Mesendoderm (in vitro differentiated cells): ENCODE data around the gene PNLIP.

Source experiments
- DNase-seq: peaks from one replicate; pipeline ENCODE4 v3.0.0; 2013
- H2AK5ac ChIP-seq: 2 replicates; pipeline ENCODE4 v1.6.1; 2013; ENCODE audit warnings: low read length, inconsistent platforms
- H2BK120ac ChIP-seq: 2 replicates; pipeline ENCODE4 v1.6.1; 2013; ENCODE audit warnings: low read depth, mild to moderate bottlenecking, low read length, moderate library complexity, mixed read lengths
- H2BK15ac ChIP-seq: replicated peaks from 2 replicates; pipeline ENCODE4 v1.6.1; 2013; ENCODE audit warnings: low read depth, mild to moderate bottlenecking, moderate library complexity
- H2BK5ac ChIP-seq: 2 replicates; pipeline ENCODE4 v1.6.1; 2013; ENCODE audit warnings: low read length, inconsistent platforms
- H3K18ac ChIP-seq: 2 replicates; pipeline ENCODE4 v1.6.1; 2013; ENCODE audit warnings: mild to moderate bottlenecking, low read length, mixed read lengths
- H3K23ac ChIP-seq: one replicate; pipeline ENCODE4 v1.6.1; 2013; ENCODE audit warnings: low read length
- H3K27ac ChIP-seq: 2 replicates; pipeline ENCODE4 v1.5.1; 2013; ENCODE audit warnings: low read depth, mild to moderate bottlenecking, inconsistent platforms, low read length, moderate library complexity
- H3K27me3 ChIP-seq: 2 replicates; pipeline ENCODE4 v1.6.1; 2013; ENCODE audit warnings: low read length, control low read depth, mild to moderate bottlenecking, inconsistent platforms; ENCODE audit not compliant: insufficient read depth, poor library complexity
- H3K36me3 ChIP-seq: 2 replicates; pipeline ENCODE4 v1.6.1; 2013; ENCODE audit warnings: low read length, inconsistent platforms; ENCODE audit not compliant: control insufficient read depth, insufficient read depth
- H3K4ac ChIP-seq: one replicate; pipeline ENCODE4 v1.6.1; 2013; ENCODE audit warnings: low read depth, mild to moderate bottlenecking, low read length, moderate library complexity
- H3K4me1 ChIP-seq: 2 replicates; pipeline ENCODE4 v1.6.1; 2013; ENCODE audit warnings: low read depth, low read length, inconsistent platforms; ENCODE audit not compliant: control insufficient read depth
- H3K4me2 ChIP-seq: 2 replicates; pipeline ENCODE4 v1.6.1; 2013; ENCODE audit warnings: low read length
- H3K4me3 ChIP-seq: 2 replicates; pipeline ENCODE4 v1.5.1; 2013; ENCODE audit warnings: mild to moderate bottlenecking, low read length
- H3K56ac ChIP-seq: one replicate; pipeline ENCODE4 v1.6.1; 2013; ENCODE audit warnings: low read length
- H3K79me1 ChIP-seq: 2 replicates; pipeline ENCODE4 v1.6.1; 2013; ENCODE audit warnings: low read length, inconsistent platforms
- H3K79me2 ChIP-seq: 2 replicates; pipeline ENCODE4 v1.6.1; 2013; ENCODE audit warnings: mild to moderate bottlenecking, low read length; ENCODE audit not compliant: control insufficient read depth, insufficient read depth
- H3K9ac ChIP-seq: 2 replicates; pipeline ENCODE4 v1.6.1; 2013; ENCODE audit warnings: low read length, inconsistent platforms
- H4K5ac ChIP-seq: one replicate; pipeline ENCODE4 v1.6.1; 2013; ENCODE audit warnings: low read length
- H4K8ac ChIP-seq: one replicate; pipeline ENCODE4 v1.6.1; 2013; ENCODE audit warnings: low read depth, mild to moderate bottlenecking, control low read depth, low read length, moderate library complexity
- WGBS: extraction: QIAGEN DNeasy Blood & Tissue Kit; methylation state at CpG from one replicate; pipeline ENCODE4 v1.1.7; 2013; ENCODE audit warnings: low lambda C conversion rate, missing lambda C conversion rate; ENCODE audit not compliant: insufficient coverage; ENCODE audit errors: extremely low coverage; 5-methylcytosine and 5-hydroxymethylcytosine counted together

Gene PNLIP

DNA sequence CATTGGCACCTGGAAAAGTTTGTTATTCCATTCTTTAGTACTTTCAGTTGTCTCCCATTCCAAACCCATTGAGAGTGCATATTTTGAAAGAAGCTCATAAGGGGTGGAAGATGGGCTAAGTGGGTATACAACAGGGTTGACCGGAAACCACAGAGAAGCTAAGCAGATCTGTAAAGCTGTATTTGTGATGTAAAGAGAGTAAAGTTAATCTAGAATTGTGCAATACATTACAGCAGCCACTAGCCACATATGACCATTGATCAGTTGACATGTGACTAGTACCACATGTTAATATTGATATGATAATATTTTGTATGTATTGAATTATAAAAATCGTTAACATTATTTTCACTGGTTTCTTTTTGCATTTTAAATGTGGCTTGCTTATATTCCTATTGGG lies 4.9 kb upstream of the PNLIP start:
- H3K4me2 ChIP-seq, result no peak overlapping the region
- WGBS, result 100% methylated on average over 1 of the region's 2 CpGs
- no peaks in the 10 kb centered on the region for H3K79me1 ChIP-seq
- no peak overlapping the region for H3K27ac ChIP-seq
- DNase-seq, result no peak
- H3K36me3 ChIP-seq, result no peaks in the 10 kb centered on the region
- no peaks in the 10 kb centered on the region for H3K27me3 ChIP-seq
- H3K56ac ChIP-seq, result no peak overlapping the region
- no peak overlapping the region for H4K5ac ChIP-seq
- H3K79me2 ChIP-seq, result no peaks in the 10 kb centered on the region
- H3K4me3 ChIP-seq, result no peak overlapping the region
- H3K9ac ChIP-seq, result no peak overlapping the region
- no peak overlapping the region for H4K8ac ChIP-seq
- no peak overlapping the region for H3K23ac ChIP-seq
- H3K18ac ChIP-seq, result no peak overlapping the region
- H2BK5ac ChIP-seq, result no peak overlapping the region
- H2AK5ac ChIP-seq, result no peak overlapping the region
- no peak overlapping the region for H3K4ac ChIP-seq
- no peak overlapping the region for H2BK15ac ChIP-seq
- no peak overlapping the region for H2BK120ac ChIP-seq
- no peaks in the 10 kb centered on the region for H3K4me1 ChIP-seq

DNA sequence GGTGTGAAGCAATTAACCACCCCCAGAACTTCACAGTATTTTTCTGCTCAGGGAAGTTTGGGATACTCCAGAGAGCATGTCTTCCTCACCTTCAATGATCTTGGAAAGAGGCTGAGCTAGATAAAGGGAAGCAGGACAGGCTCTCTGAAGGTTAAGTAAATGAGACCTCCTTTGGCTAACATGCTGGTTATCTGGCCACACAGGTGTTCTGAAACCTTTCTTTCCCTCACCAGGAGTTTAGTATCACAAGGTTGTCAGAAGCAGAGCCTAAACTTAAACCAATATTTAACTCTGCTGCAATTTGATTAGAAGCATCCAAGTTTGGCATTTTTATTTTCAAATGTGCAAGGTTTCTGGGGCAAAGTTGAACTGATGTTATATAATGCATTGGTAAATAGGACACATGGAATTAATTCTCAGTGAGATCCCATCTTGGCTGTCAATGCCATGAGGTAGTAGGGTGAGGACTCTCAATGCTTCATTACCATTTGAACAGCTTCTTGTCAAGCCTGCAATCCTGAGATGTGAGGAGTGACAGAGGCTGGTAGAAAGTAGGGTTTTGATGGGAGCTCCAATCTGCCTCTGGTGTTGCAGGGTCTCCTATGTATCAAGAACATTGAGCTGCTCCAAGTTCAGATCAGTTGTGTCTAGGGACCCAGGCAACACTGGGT lies 3.6 kb upstream of the PNLIP start:
- no peak overlapping the region for H4K5ac ChIP-seq
- no peak for DNase-seq
- H3K4ac ChIP-seq, result no peak overlapping the region
- no peak overlapping the region for H3K56ac ChIP-seq
- H3K79me1 ChIP-seq, result no peaks in the 10 kb centered on the region
- no peaks in the 10 kb centered on the region for H3K79me2 ChIP-seq
- H3K27ac ChIP-seq, result no peak overlapping the region
- H3K4me2 ChIP-seq, result no peak overlapping the region
- no peak overlapping the region for H2BK120ac ChIP-seq
- H3K4me3 ChIP-seq, result no peak overlapping the region
- no peak overlapping the region for H4K8ac ChIP-seq
- H3K36me3 ChIP-seq, result no peaks in the 10 kb centered on the region
- no peak overlapping the region for H3K9ac ChIP-seq
- H3K27me3 ChIP-seq, result no peaks in the 10 kb centered on the region
- no peaks in the 10 kb centered on the region for H3K4me1 ChIP-seq
- no peak overlapping the region for H2BK15ac ChIP-seq
- H3K18ac ChIP-seq, result no peak overlapping the region
- H3K23ac ChIP-seq, result no peak overlapping the region
- no peak overlapping the region for H2BK5ac ChIP-seq
- H2AK5ac ChIP-seq, result no peak overlapping the region

DNA sequence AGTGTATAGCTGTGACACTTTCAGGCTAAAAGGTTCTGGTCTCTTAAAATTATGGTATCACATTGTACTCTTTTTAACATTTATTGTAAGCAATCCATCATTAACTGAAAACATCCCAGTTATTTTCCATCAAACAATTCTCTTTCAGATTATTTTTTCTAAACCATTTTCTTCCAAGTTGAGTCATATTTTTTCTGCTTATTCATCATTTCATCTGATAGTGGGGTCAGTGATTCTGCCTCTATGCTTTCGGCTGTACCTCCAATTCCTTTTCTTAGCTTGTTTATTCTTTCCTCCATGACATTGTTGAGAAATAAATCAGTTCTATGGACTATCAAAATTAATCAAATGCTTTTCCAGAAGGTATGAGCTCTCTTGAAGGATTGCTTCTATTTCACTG lies 609 bp upstream of the PNLIP start:
- H3K56ac ChIP-seq, result no peak overlapping the region
- DNase-seq, result no peak
- no CpG with 5 or more reads among the region's 1 CpG for WGBS

DNA sequence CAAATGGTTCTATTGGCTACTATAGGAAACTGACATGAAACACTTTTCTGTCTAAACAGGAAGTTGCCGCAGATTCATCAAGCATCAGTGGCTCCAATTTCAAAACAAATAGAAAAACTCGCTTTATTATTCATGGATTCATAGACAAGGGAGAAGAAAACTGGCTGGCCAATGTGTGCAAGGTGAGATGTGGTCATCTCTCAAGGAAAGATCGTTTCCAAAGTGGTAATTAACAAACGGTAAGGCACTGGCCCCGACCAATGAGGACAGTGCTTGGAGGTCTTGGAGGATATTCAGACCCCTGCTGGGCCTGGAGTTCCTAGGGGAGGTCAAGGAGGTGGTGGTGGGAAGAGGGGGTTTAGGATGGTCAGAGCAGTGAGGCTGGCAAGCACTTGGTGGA lies 2.6 kb downstream of the PNLIP start:
- H3K4me1 ChIP-seq, result no peaks in the 10 kb centered on the region
- WGBS, result no CpG with 5 or more reads among the region's 5 CpGs

More for the DNA sequence above, 609 bp upstream of the PNLIP start:
- no peak overlapping the region for H3K9ac ChIP-seq
- no peak overlapping the region for H4K5ac ChIP-seq
- no peak overlapping the region for H2BK5ac ChIP-seq
- no peak overlapping the region for H2BK120ac ChIP-seq
- no peak overlapping the region for H3K4me3 ChIP-seq
- H2AK5ac ChIP-seq, result no peak overlapping the region
- H3K18ac ChIP-seq, result no peak overlapping the region
- H2BK15ac ChIP-seq, result no peak overlapping the region
- H3K4ac ChIP-seq, result no peak overlapping the region
- H3K79me1 ChIP-seq, result no peaks in the 10 kb centered on the region
- H3K4me1 ChIP-seq, result no peaks in the 10 kb centered on the region
- H3K4me2 ChIP-seq, result no peak overlapping the region
- no peaks in the 10 kb centered on the region for H3K36me3 ChIP-seq
- no peaks in the 10 kb centered on the region for H3K79me2 ChIP-seq
- H4K8ac ChIP-seq, result no peak overlapping the region
- H3K23ac ChIP-seq, result no peak overlapping the region
- no peaks in the 10 kb centered on the region for H3K27me3 ChIP-seq
- H3K27ac ChIP-seq, result no peak overlapping the region

DNA sequence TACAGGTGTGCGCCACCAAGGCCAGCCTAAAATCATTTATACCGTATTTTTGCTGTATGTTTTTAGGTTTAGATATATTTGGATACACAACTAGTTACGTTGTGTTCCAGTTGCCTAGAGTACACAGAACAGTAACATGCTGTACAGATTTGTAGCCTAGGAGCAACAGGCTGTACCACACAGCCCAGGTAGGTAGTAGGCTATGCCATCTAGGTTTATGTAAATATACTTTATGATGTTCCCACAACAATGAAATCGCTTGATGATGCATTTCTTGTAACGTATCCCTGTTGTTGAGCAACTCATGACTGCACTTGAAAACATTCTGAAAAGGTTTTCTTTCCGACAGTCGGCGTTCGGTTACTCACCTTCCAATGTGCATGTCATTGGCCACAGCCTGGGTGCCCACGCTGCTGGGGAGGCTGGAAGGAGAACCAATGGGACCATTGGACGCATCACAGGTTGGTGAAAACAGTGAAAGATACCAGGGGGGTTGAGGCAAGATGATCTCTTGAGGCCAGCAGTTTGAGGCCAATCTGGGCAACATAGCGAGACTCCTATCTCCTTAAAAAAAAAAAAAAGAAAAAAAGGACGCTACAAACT lies 7.7 kb downstream of the PNLIP start:
- Histone ChIP-seq H4K5ac (no peak overlapping the region), H2BK120ac (no peak overlapping the region), H3K4ac (no peak overlapping the region), H4K8ac (no peak overlapping the region), H3K27me3 (no peaks in the 10 kb centered on the region), H2AK5ac (no peak overlapping the region), H3K4me3 (no peak overlapping the region), H3K56ac (no peak overlapping the region), H3K4me2 (no peak overlapping the region), H3K9ac (no peak overlapping the region), H3K79me2 (no peaks in the 10 kb centered on the region), H3K36me3 (no peaks in the 10 kb centered on the region), H3K79me1 (no peaks in the 10 kb centered on the region), H3K18ac (no peak overlapping the region), H2BK15ac (no peak overlapping the region), H3K27ac (no peak overlapping the region), H3K23ac (no peak overlapping the region), H3K4me1 (no peaks in the 10 kb centered on the region), H2BK5ac (no peak overlapping the region)
- no peak for DNase-seq
- no CpG with 5 or more reads among the region's 13 CpGs for WGBS

More for the DNA sequence above, 2.6 kb downstream of the PNLIP start:
- Histone ChIP-seq H3K4me3 (no peak overlapping the region), H4K5ac (no peak overlapping the region), H3K27me3 (no peaks in the 10 kb centered on the region), H3K4ac (no peak overlapping the region), H3K79me2 (no peaks in the 10 kb centered on the region), H2BK120ac (no peak overlapping the region), H3K56ac (no peak overlapping the region), H4K8ac (no peak overlapping the region), H3K4me2 (no peak overlapping the region), H3K23ac (no peak overlapping the region), H3K9ac (no peak overlapping the region), H3K79me1 (no peaks in the 10 kb centered on the region), H2BK5ac (no peak overlapping the region), H3K27ac (no peak overlapping the region), H2AK5ac (no peak overlapping the region), H2BK15ac (no peak overlapping the region), H3K18ac (no peak overlapping the region), H3K36me3 (no peaks in the 10 kb centered on the region)
- no peak for DNase-seq

DNA sequence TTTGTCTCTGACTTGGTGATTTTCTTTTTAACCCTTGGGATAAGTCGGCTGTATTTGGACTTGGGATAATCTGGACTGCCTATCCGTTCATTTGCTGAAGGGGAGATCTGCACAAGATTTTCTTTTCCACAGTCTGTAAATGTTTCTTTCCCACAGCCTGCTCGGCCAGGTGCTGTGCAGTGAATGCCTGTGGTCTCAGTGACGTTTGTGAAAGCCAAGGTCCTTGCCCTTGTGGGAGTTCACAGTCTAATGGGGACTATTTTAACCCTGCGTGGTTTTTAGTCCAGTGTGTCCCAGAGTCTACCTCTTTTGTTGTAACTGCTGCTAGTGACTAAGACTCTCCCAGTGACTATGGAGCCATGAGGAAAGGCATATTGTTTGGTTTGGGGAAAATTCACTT lies 8.9 kb downstream of the PNLIP start:
- no peak overlapping the region for H4K8ac ChIP-seq
- WGBS, result no CpG with 5 or more reads among the region's 5 CpGs
- H2BK15ac ChIP-seq, result no peak overlapping the region
- H3K36me3 ChIP-seq, result no peaks in the 10 kb centered on the region
- no peaks in the 10 kb centered on the region for H3K27me3 ChIP-seq
- no peak overlapping the region for H4K5ac ChIP-seq
- no peak overlapping the region for H3K23ac ChIP-seq
- no peak overlapping the region for H3K4ac ChIP-seq
- H2BK120ac ChIP-seq, result no peak overlapping the region
- H3K79me2 ChIP-seq, result no peaks in the 10 kb centered on the region
- H2AK5ac ChIP-seq, result no peak overlapping the region
- H3K4me1 ChIP-seq, result no peaks in the 10 kb centered on the region
- no peak overlapping the region for H3K27ac ChIP-seq
- no peak overlapping the region for H3K9ac ChIP-seq
- no peak overlapping the region for H3K4me3 ChIP-seq
- H2BK5ac ChIP-seq, result no peak overlapping the region
- H3K79me1 ChIP-seq, result no peaks in the 10 kb centered on the region
- H3K56ac ChIP-seq, result no peak overlapping the region
- no peak overlapping the region for H3K18ac ChIP-seq
- H3K4me2 ChIP-seq, result no peak overlapping the region
- DNase-seq, result no peak
